Lung (tissue), 12 donors: ENCODE data around the gene ADAM30. TPM values are rescaled to one million over a fixed set of nuclear protein-coding genes. Genes with fewer than 3 reads are reported as not detected.

Source experiments
- ATAC-seq: fragments of 200-7000 bp; cut with Tn5 transposase; one replicate; pipeline ENCODE4 v1.9.1; 2020; ENCODE audit warnings: moderate number of reproducible peaks; ENCODE audit not compliant: insufficient read depth, low FRiP score
- DNase-seq, 3 donors: peaks; one replicate each; pipeline ENCODE4 v3.0.0-alpha.2; 2013 to 2017
- H3K27ac ChIP-seq, 2 donors: one replicate each; pipeline ENCODE4 v1.5.1; 2013; ENCODE audit warnings: mild to moderate bottlenecking in 2 of 2, moderate library complexity in 2 of 2, control low read depth in 1 of 2, inconsistent platforms in 1 of 2, low read depth in 1 of 2, low read length in 1 of 2
- H3K27me3 ChIP-seq, 3 donors: one replicate each; pipeline ENCODE4 v1.5.1; 2013; ENCODE audit warnings: low read length in 2 of 3; ENCODE audit not compliant: control insufficient read depth in 3 of 3, insufficient read depth in 3 of 3
- H3K36me3 ChIP-seq, 4 donors: one replicate each; pipeline ENCODE4 v1.5.1; 2013; ENCODE audit warnings: low read length in 4 of 4, mild to moderate bottlenecking in 1 of 4, moderate library complexity in 1 of 4; ENCODE audit not compliant: control insufficient read depth in 4 of 4, insufficient read depth in 4 of 4
- H3K4me1 ChIP-seq, 5 donors: one replicate each; pipeline ENCODE4 v1.5.1; 2013; ENCODE audit warnings: low read length in 5 of 5, mild to moderate bottlenecking in 2 of 5, moderate library complexity in 1 of 5; ENCODE audit not compliant: control insufficient read depth in 5 of 5, insufficient read depth in 5 of 5
- H3K4me3 ChIP-seq: one replicate; pipeline ENCODE4 v1.5.1; 2013; ENCODE audit warnings: mild to moderate bottlenecking, control low read depth, moderate library complexity
- H3K9ac ChIP-seq, 2 donors: one replicate each; pipeline ENCODE4 v1.5.1; 2013; ENCODE audit warnings: low read length in 2 of 2, control low read depth in 1 of 2; ENCODE audit not compliant: insufficient read depth in 1 of 2
- H3K9me3 ChIP-seq, 4 donors: one replicate each; pipeline ENCODE4 v1.5.1; 2013; ENCODE audit warnings: low read length in 3 of 4, mild to moderate bottlenecking in 1 of 4, moderate library complexity in 1 of 4; ENCODE audit not compliant: control insufficient read depth in 4 of 4, insufficient read depth in 3 of 4
- CTCF ChIP-seq: IDR thresholded peaks from 2 replicates; pipeline ENCODE4 v1.5.1; 2012; ENCODE audit warnings: mild to moderate bottlenecking; ENCODE audit errors: control extremely low read depth, extremely low read depth
- WGBS, 2 donors: extraction: QIAGEN DNeasy Blood & Tissue Kit; methylation state at CpG; one replicate each; pipeline ENCODE4 v1.1.7; 2013; 5-methylcytosine and 5-hydroxymethylcytosine counted together
- polyA plus RNA-seq, 2 donors: library from polyadenylated mRNA; stranded (reverse); fragments of 200-250 nt; gene quantifications; one replicate each; pipeline ENCODE4 v1.2.1, GENCODE V29; 2013
- total RNA-seq, 2 donors: library from RNA; depleted of rRNA in 1 of 2; stranded (reverse); fragments of >200 nt in 1 of 2; gene quantifications; one replicate each; pipeline ENCODE4 v1.2.1, GENCODE V29; 2014 to 2021
- donor health status: control.
- donor health status: control.
- donor health status: Bipolar disorder and iron deficiency.
- donor health status: healthy.
- donor health status: DM: yes; HTN: yes; CAD: no.

ADAM30 gene
- total and polyA plus RNA-seq, 4 donors = not detected

- H3K4me1 ChIP-seq = no peaks in the 10 kb centered on the region
- no peak overlapping the region for H3K9ac ChIP-seq
- no peaks in the 10 kb centered on the region for H3K27me3 ChIP-seq
- no peak for TF ChIP-seq CTCF
- H3K27ac ChIP-seq = no peak overlapping the region
- peaks cover 0 to 2% (median 0%) of the 10 kb centered on the region in 4 donors for H3K9me3 ChIP-seq
- ATAC-seq (no peak), DNase-seq (no peak)
- no peak overlapping the region for H3K4me3 ChIP-seq
- H3K36me3 ChIP-seq = peaks cover 42 to 77% (median 61%) of the 10 kb centered on the region in 4 donors
- 84 to 88% methylated on average over 8 of the region's 8 CpGs for WGBS, 2 donors
Measured at GRCh38 chr1:119920104-119920968, 24.0 kb upstream of the ADAM30 start.

GRCh38 chr1:119919241-119919640 is 22.9 kb upstream of the ADAM30 start:
- H3K9me3 ChIP-seq = no peaks in the 10 kb centered on the region
- H3K27ac ChIP-seq = no peak overlapping the region
- no peaks in the 10 kb centered on the region for H3K4me1 ChIP-seq
- H3K4me3 ChIP-seq = no peak overlapping the region
- H3K36me3 ChIP-seq = peaks cover 40 to 80% (median 60%) of the 10 kb centered on the region in 4 donors
- H3K9ac ChIP-seq = no peak overlapping the region
- no peak for ATAC-seq
- TF ChIP-seq CTCF = no peak
- WGBS, 2 donors = 92 to 94% methylated on average over 7 of the region's 7 CpGs
- DNase-seq = no peak
- no peaks in the 10 kb centered on the region for H3K27me3 ChIP-seq

- Histone ChIP-seq H3K9me3 (no peaks in the 10 kb centered on the region), H3K27me3 (no peaks in the 10 kb centered on the region), H3K27ac (no peak overlapping the region), H3K4me1 (no peaks in the 10 kb centered on the region), H3K36me3 (peaks cover 37 to 80% (median 55%) of the 10 kb centered on the region in 4 donors), H3K9ac (no peak overlapping the region), H3K4me3 (no peak overlapping the region)
- DNase-seq (no peak), ATAC-seq (no peak)
- no peak for TF ChIP-seq CTCF
- WGBS, 2 donors = 92 to 97% methylated on average over 7 of the region's 7 CpGs
Measured at GRCh38 chr1:119918301-119918700, 22.0 kb upstream of the ADAM30 start.
